ENCODE results near the gene USP53.
"Not testable (repeated sequence)": the region's sequence is repeated elsewhere in the genome, so short reads cannot be mapped to it uniquely, and the experiment has no call there.

The USP53 gene

GRCh38 chr4:119329835-119330620, 117.5 kb downstream of the USP53 start:
- no peaks in the 10 kb centered on the region for H4K20me1 ChIP-seq (ENCODE audit: low read depth, low read length)
- H3K4me3 ChIP-seq (ENCODE audit: insufficient read depth, low read length, poor library complexity, severe bottlenecking) = no peak overlapping the region
- H3K9me3 ChIP-seq (ENCODE audit: insufficient read depth, low read length) = no peaks in the 10 kb centered on the region
- no peaks in the 10 kb centered on the region for H3K27me3 ChIP-seq (ENCODE audit: low read length)
- H2AFZ ChIP-seq (ENCODE audit: low read depth, low read length, severe bottlenecking) = no peak overlapping the region
- H3K9ac ChIP-seq (ENCODE audit: low read length) = no peak overlapping the region
- H3K79me2 ChIP-seq (ENCODE audit: insufficient read depth, low read length) = no peaks in the 10 kb centered on the region
- TF ChIP-seq, protein P1, sequence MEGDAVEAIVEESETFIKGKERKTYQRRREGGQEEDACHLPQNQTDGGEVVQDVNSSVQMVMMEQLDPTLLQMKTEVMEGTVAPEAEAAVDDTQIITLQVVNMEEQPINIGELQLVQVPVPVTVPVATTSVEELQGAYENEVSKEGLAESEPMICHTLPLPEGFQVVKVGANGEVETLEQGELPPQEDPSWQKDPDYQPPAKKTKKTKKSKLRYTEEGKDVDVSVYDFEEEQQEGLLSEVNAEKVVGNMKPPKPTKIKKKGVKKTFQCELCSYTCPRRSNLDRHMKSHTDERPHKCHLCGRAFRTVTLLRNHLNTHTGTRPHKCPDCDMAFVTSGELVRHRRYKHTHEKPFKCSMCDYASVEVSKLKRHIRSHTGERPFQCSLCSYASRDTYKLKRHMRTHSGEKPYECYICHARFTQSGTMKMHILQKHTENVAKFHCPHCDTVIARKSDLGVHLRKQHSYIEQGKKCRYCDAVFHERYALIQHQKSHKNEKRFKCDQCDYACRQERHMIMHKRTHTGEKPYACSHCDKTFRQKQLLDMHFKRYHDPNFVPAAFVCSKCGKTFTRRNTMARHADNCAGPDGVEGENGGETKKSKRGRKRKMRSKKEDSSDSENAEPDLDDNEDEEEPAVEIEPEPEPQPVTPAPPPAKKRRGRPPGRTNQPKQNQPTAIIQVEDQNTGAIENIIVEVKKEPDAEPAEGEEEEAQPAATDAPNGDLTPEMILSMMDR (IDR thresholded peaks at IDR 0.05; ENCODE audit: insufficient read depth, low read length, poor library complexity, severe bottlenecking) = no peak
- no peak for TF ChIP-seq EZH2phosphoT487 (conservative IDR thresholded peaks at IDR 0.05; ENCODE audit: low read length)
- no peaks in the 10 kb centered on the region for H3F3A ChIP-seq (ENCODE audit: insufficient read depth)
- H3K4me2 ChIP-seq (ENCODE audit: low read depth, low read length, poor library complexity, severe bottlenecking) = no peak overlapping the region
- H3K36me3 ChIP-seq (ENCODE audit: low read length) = no peaks in the 10 kb centered on the region
- no peak overlapping the region for H3K27ac ChIP-seq (ENCODE audit: low read depth, low read length)
- no peaks in the 10 kb centered on the region for H3K9me2 ChIP-seq (replicated peaks; ENCODE audit: insufficient read depth, low read length)

DNA sequence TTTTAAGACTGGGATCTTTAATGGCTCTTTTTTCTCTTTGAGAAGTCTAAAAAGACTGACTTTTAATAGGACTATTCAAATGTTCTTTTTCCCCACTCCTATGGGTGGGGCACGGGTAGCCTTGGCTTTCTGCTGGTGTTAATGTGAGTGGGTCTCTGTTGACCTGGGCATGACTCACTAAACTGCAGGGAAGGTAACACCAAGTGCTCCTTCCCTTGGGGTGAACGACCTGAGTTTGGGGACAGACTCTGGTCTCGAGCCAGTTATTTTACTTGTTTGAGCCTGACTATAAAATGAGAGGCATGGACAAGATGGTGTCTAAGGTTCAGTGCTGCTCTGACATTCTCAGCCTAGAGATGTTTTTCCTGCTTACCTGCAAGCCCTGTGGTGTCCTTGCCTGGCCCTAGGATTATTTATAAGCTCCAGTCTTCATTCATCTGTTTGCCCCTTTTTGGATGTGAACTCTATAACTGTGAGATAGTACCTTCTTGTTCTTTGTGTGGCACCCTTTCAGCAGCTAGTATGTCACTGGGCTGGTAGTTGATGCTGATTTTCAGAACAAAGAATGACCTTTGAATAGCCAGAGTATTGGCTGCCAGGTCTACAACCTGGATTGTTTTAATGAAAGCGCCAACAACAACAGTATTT, 123.9 kb downstream of the USP53 start:
- H3K4me3 ChIP-seq (ENCODE audit: insufficient read depth, low read length, poor library complexity, severe bottlenecking); H3K36me3 ChIP-seq (ENCODE audit: low read length); H3K9me3 ChIP-seq (ENCODE audit: insufficient read depth, low read length); H4K20me1 ChIP-seq (ENCODE audit: low read depth, low read length); H3K27me3 ChIP-seq (ENCODE audit: low read length); H3K9ac ChIP-seq (ENCODE audit: low read length); H3K9me2 ChIP-seq (replicated peaks; ENCODE audit: insufficient read depth, low read length); H3F3A ChIP-seq (ENCODE audit: insufficient read depth); H3K79me2 ChIP-seq (ENCODE audit: insufficient read depth, low read length); H3K4me2 ChIP-seq (ENCODE audit: low read depth, low read length, poor library complexity, severe bottlenecking); H2AFZ ChIP-seq (ENCODE audit: low read depth, low read length, severe bottlenecking); H3K27ac ChIP-seq (ENCODE audit: low read depth, low read length): not testable (repeated sequence)

GRCh38 chr4:119337010-119337409, 124.5 kb downstream of the USP53 start:
- Histone ChIP-seq H3K9ac (ENCODE audit: low read length) (no peak overlapping the region), H3K27ac (ENCODE audit: low read depth, low read length) (no peak overlapping the region), H3F3A (ENCODE audit: insufficient read depth) (no peaks in the 10 kb centered on the region), H3K4me2 (ENCODE audit: low read depth, low read length, poor library complexity, severe bottlenecking) (no peak overlapping the region), H3K4me3 (ENCODE audit: insufficient read depth, low read length, poor library complexity, severe bottlenecking) (no peak overlapping the region), H3K36me3 (ENCODE audit: low read length) (no peaks in the 10 kb centered on the region), H3K79me2 (ENCODE audit: insufficient read depth, low read length) (no peaks in the 10 kb centered on the region), H2AFZ (ENCODE audit: low read depth, low read length, severe bottlenecking) (no peak overlapping the region), H3K9me3 (ENCODE audit: insufficient read depth, low read length) (no peaks in the 10 kb centered on the region), H3K27me3 (ENCODE audit: low read length) (no peaks in the 10 kb centered on the region), H3K9me2 (replicated peaks; ENCODE audit: insufficient read depth, low read length) (no peaks in the 10 kb centered on the region), H4K20me1 (ENCODE audit: low read depth, low read length) (no peaks in the 10 kb centered on the region)
- TF ChIP-seq, protein P1 (IDR thresholded peaks at IDR 0.05; ENCODE audit: insufficient read depth, low read length, poor library complexity, severe bottlenecking) = no peak
- TF ChIP-seq EZH2phosphoT487 (conservative IDR thresholded peaks at IDR 0.05; ENCODE audit: low read length) = no peak

DNA sequence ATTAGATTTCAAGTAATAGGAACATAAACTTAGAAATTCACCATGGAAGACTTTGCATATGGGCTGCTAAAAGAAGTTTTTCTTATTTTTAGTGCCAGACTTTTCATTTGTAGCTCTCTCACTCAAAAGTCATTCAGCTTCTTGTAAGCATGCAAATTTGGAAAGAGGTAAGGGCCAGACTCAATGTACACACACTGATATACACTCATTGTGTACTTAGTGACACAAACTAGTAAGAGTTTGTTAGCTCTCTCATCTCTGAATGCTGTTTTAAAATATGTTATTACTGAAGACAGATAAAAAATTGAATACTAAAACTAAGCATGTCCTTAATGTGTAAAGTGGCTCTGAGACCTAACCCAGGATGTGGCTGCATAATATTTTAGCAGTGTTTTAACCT, 127.4 kb downstream of the USP53 start:
- H3K27ac ChIP-seq (ENCODE audit: low read depth, low read length); H3K27me3 ChIP-seq (ENCODE audit: low read length); H3K4me3 ChIP-seq (ENCODE audit: insufficient read depth, low read length, poor library complexity, severe bottlenecking); H3K9me3 ChIP-seq (ENCODE audit: insufficient read depth, low read length); H3K36me3 ChIP-seq (ENCODE audit: low read length); H3K4me2 ChIP-seq (ENCODE audit: low read depth, low read length, poor library complexity, severe bottlenecking); H3F3A ChIP-seq (ENCODE audit: insufficient read depth); H3K79me2 ChIP-seq (ENCODE audit: insufficient read depth, low read length); H3K9me2 ChIP-seq (replicated peaks; ENCODE audit: insufficient read depth, low read length); H2AFZ ChIP-seq (ENCODE audit: low read depth, low read length, severe bottlenecking); H3K9ac ChIP-seq (ENCODE audit: low read length); H4K20me1 ChIP-seq (ENCODE audit: low read depth, low read length): not testable (repeated sequence)

DNA sequence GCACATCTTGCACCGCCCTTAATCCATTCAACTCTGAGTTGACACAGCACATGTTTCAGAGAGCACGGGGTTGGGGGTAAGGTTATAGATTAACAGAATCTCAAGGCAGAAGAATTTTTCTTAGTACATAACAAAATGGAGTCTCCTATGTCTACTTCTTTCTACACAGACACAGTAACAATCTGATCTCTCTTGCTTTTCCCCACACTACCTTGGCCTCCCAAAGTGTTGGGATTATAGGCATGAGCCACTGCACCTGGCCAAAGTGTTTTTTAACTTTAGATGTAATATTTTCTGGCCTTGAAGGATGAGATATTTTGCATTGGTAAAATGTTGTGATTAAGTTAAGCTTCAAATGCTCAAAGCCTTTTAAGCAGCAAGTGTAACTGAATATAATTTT, 130.8 kb downstream of the USP53 start:
- not testable (repeated sequence) for H3F3A ChIP-seq (ENCODE audit: insufficient read depth); H3K4me2 ChIP-seq (ENCODE audit: low read depth, low read length, poor library complexity, severe bottlenecking); H3K36me3 ChIP-seq (ENCODE audit: low read length); H3K27ac ChIP-seq (ENCODE audit: low read depth, low read length); H3K9me2 ChIP-seq (replicated peaks; ENCODE audit: insufficient read depth, low read length); H3K27me3 ChIP-seq (ENCODE audit: low read length); H3K9ac ChIP-seq (ENCODE audit: low read length); H3K79me2 ChIP-seq (ENCODE audit: insufficient read depth, low read length); H3K4me3 ChIP-seq (ENCODE audit: insufficient read depth, low read length, poor library complexity, severe bottlenecking); H3K9me3 ChIP-seq (ENCODE audit: insufficient read depth, low read length); H4K20me1 ChIP-seq (ENCODE audit: low read depth, low read length); H2AFZ ChIP-seq (ENCODE audit: low read depth, low read length, severe bottlenecking)

All from SU-DHL-6 (cell line).